ENCODE results near the gene VOPP1. TPM values are rescaled to one million over a fixed set of nuclear protein-coding genes. Genes with fewer than 3 reads are reported as not detected.
"Not testable (repeated sequence)": the region's sequence is repeated elsewhere in the genome, so short reads cannot be mapped to it uniquely, and the experiment has no call there.

VOPP1 gene
- total RNA-seq = 10 to 100 TPM; 47.4 to 56.7 TPM
- long read RNA-seq, donor 1, transcript VOPP1-201 (5 exons, 2,962 nt) = major isoform, 23 of 35 reads
- long read RNA-seq, donor 1, partial matches to known transcripts = 0 of 35 reads
- long read RNA-seq, donor 1, other reads (novel, unspliced or antisense) = 12 of 35 reads
- long read RNA-seq, donor 2, transcript VOPP1-201 (5 exons, 2,962 nt) = major isoform, 20 of 66 reads
- long read RNA-seq, donor 2, partial matches to known transcripts = 9 of 66 reads
- long read RNA-seq, donor 2, other reads (novel, unspliced or antisense) = 37 of 66 reads

GRCh38 chr7:55572378-55573233 is at the start of gene VOPP1:
TSS of gene VOPP1 (minus strand) at chr7:55572502. CDS start at chr7:55572324, 178 bp downstream.
- DNase-seq (ENCODE audit: low spot score) = no peak
- intact Hi-C loops (cut with DNase I) = no loop called here

- no peak for DNase-seq (ENCODE audit: low spot score)
- intact Hi-C loops (cut with DNase I) = no loop called here
Measured at GRCh38 chr7:55618913-55619312, 46.6 kb upstream of the VOPP1 start.

- intact Hi-C loops (cut with DNase I); DNase-seq (ENCODE audit: low spot score): not testable (repeated sequence)
Measured at GRCh38 chr7:55614365-55615064, 42.2 kb upstream of the VOPP1 start.

GRCh38 chr7:55609726-55610125 is 37.4 kb upstream of the VOPP1 start:
- DNase-seq (ENCODE audit: low spot score); intact Hi-C loops (cut with DNase I): not testable (repeated sequence)

- DNase-seq (ENCODE audit: low spot score); intact Hi-C loops (cut with DNase I): not testable (repeated sequence)
Measured at GRCh38 chr7:55605661-55606060, 33.4 kb upstream of the VOPP1 start.

GRCh38 chr7:55597944-55598499 is 25.7 kb upstream of the VOPP1 start:
- DNase-seq (ENCODE audit: low spot score); intact Hi-C loops (cut with DNase I): not testable (repeated sequence)

GRCh38 chr7:55597214-55597739 is 25.0 kb upstream of the VOPP1 start:
- DNase-seq (ENCODE audit: low spot score); intact Hi-C loops (cut with DNase I): not testable (repeated sequence)

- intact Hi-C loops (cut with DNase I) = no loop called here
- no peak for DNase-seq (ENCODE audit: low spot score)
Measured at GRCh38 chr7:55595511-55595910, 23.2 kb upstream of the VOPP1 start.

GRCh38 chr7:55594870-55595269 is 22.6 kb upstream of the VOPP1 start:
- intact Hi-C loops (cut with DNase I) = no loop called here

GRCh38 chr7:55594414-55594813 is 22.1 kb upstream of the VOPP1 start:
- intact Hi-C loops (cut with DNase I) = no loop called here
- DNase-seq (ENCODE audit: low spot score) = no peak

More at GRCh38 chr7:55594870-55595269, 22.6 kb upstream of the VOPP1 start:
- no peak for DNase-seq (ENCODE audit: low spot score)

GRCh38 chr7:55593515-55594318 is 21.4 kb upstream of the VOPP1 start:
- intact Hi-C loops (cut with DNase I) = no loop called here
- DNase-seq (ENCODE audit: low spot score) = peak; percentile 90

GRCh38 chr7:55593172-55593514 is 20.8 kb upstream of the VOPP1 start:
- no peak for DNase-seq (ENCODE audit: low spot score)
- intact Hi-C loops (cut with DNase I) = no loop called here

GRCh38 chr7:55592492-55592891 is 20.2 kb upstream of the VOPP1 start:
- intact Hi-C loops (cut with DNase I) = no loop called here
- DNase-seq (ENCODE audit: low spot score) = no peak

GRCh38 chr7:55591282-55591931 is 19.1 kb upstream of the VOPP1 start:
- intact Hi-C loops (cut with DNase I) = no loop called here
- DNase-seq (ENCODE audit: low spot score) = no peak

- no peak for DNase-seq (ENCODE audit: low spot score)
- intact Hi-C loops (cut with DNase I) = no loop called here
Measured at GRCh38 chr7:55590517-55591281, 18.4 kb upstream of the VOPP1 start.

GRCh38 chr7:55589905-55590304 is 17.6 kb upstream of the VOPP1 start:
- intact Hi-C loops (cut with DNase I) = no loop called here
- no peak for DNase-seq (ENCODE audit: low spot score)

GRCh38 chr7:55588976-55589604 is 16.8 kb upstream of the VOPP1 start:
- intact Hi-C loops (cut with DNase I) = no loop called here
- DNase-seq (ENCODE audit: low spot score) = no peak

Data from posterior vena cava (tissue), 2 donors.